Stimulated activated CD4-positive, alpha-beta T cell treated with anti-CD3 and anti-CD28 coated beads, Interleukin-12 subunit alpha, Interleukin-12 subunit beta, amount 100 ng/mL, for 48 hours (primary cell): ENCODE results near the gene ANO1.

Experiments
- DNase-seq, 3 donors: peaks; one replicate each; pipeline ENCODE4 v3.0.0-alpha.2; 2020; ENCODE audit warnings: low read depth in 2 of 3, low spot score in 1 of 3

ANO1 gene

GRCh38 chr11:70158757-70159389 lies 80.8 kb downstream of the ANO1 start:
- no peak for DNase-seq

GRCh38 chr11:70159627-70160570 lies 81.8 kb downstream of the ANO1 start:
- no peak for DNase-seq

- no peak for DNase-seq
These were observed 83.0 kb downstream of the ANO1 start for GRCh38 chr11:70161043-70161625.

GRCh38 chr11:70164705-70165104 lies 86.6 kb downstream of the ANO1 start:
- no peak for DNase-seq

- no peak for DNase-seq
These were observed 89.0 kb downstream of the ANO1 start for GRCh38 chr11:70167120-70167519.

GRCh38 chr11:70167723-70168404 lies 89.7 kb downstream of the ANO1 start:
- no peak for DNase-seq

GRCh38 chr11:70168405-70168754 lies 90.3 kb downstream of the ANO1 start:
- DNase-seq, result no peak

- DNase-seq, result no peak
These were observed 91.0 kb downstream of the ANO1 start for GRCh38 chr11:70169127-70169526.

GRCh38 chr11:70169632-70170031 lies 91.5 kb downstream of the ANO1 start:
- DNase-seq, result no peak

- DNase-seq, result no peak
These were observed 92.6 kb downstream of the ANO1 start for GRCh38 chr11:70170596-70171210.

GRCh38 chr11:70173018-70173417 lies 94.9 kb downstream of the ANO1 start:
- no peak for DNase-seq

GRCh38 chr11:70174547-70175235 lies 96.6 kb downstream of the ANO1 start:
- no peak for DNase-seq

- DNase-seq, result no peak
These were observed 97.2 kb downstream of the ANO1 start for GRCh38 chr11:70175236-70175698.

GRCh38 chr11:70176940-70177689 lies 99.0 kb downstream of the ANO1 start:
- peak; percentile 37 to 59 (median 41) for DNase-seq

GRCh38 chr11:70180906-70181305 lies 102.8 kb downstream of the ANO1 start:
- DNase-seq, result no peak

- DNase-seq, result no peak
These were observed 104.1 kb downstream of the ANO1 start for GRCh38 chr11:70182266-70182665.

GRCh38 chr11:70183032-70183431 lies 104.9 kb downstream of the ANO1 start:
- no peak for DNase-seq

- DNase-seq, result no peak
These were observed 105.5 kb downstream of the ANO1 start for GRCh38 chr11:70183483-70184176.

GRCh38 chr11:70184396-70184795 lies 106.3 kb downstream of the ANO1 start:
- DNase-seq, result no peak
